Sigmoid colon (tissue), 7 donors: ENCODE results near the gene CHD1. TPM values are rescaled to one million over a fixed set of nuclear protein-coding genes. Genes with fewer than 3 reads are reported as not detected.
"Not testable (repeated sequence)": the region's sequence is repeated elsewhere in the genome, so short reads cannot be mapped to it uniquely, and the experiment has no call there.

Experiments used
- DNase-seq: peaks from one replicate; pipeline ENCODE4 v3.0.0-alpha.2; 2019
- H3K27ac ChIP-seq, 4 donors: fragments of 200-600 bp; sonication (generic); one replicate each; pipeline ENCODE4 v1.5.1; 2016 to 2019; ENCODE audit warnings: mild to moderate bottlenecking in 1 of 4
- H3K27me3 ChIP-seq, 3 donors: fragments of 200-600 bp; sonication (generic); one replicate each; pipeline ENCODE4 v1.5.1; 2019; ENCODE audit warnings: mild to moderate bottlenecking in 1 of 3
- H3K36me3 ChIP-seq, 4 donors: fragments of 200-600 bp; sonication (generic); one replicate each; pipeline ENCODE4 v1.5.1; 2016 to 2019
- H3K4me1 ChIP-seq, 4 donors: fragments of 200-600 bp; sonication (generic); one replicate each; pipeline ENCODE4 v1.5.1; 2017 to 2019
- H3K4me3 ChIP-seq, 4 donors: fragments of 200-600 bp; sonication (generic); one replicate each; pipeline ENCODE4 v1.5.1; 2017 to 2019; ENCODE audit warnings: mild to moderate bottlenecking in 2 of 4, moderate library complexity in 1 of 4
- H3K9me3 ChIP-seq, 4 donors: fragments of 200-600 bp in 3 of 4; sonication (generic) in 3 of 4; one replicate each; pipeline versions ENCODE4 v1.5.1 to v1.6.1; 2013 to 2019
- CTCF ChIP-seq, 4 experiments: fragments of 450-650 bp in 3 of 4; fragments of 200-600 bp in 1 of 4; IDR thresholded peaks; one replicate each; pipeline ENCODE4 v1.5.1; 2016 to 2019; ENCODE audit warnings: antibody characterized with exemption in 4 of 4, mild to moderate bottlenecking in 3 of 4, moderate library complexity in 2 of 4
- EP300 ChIP-seq, 4 donors: sonication (generic); formaldehyde crosslinking; IDR thresholded peaks; one replicate each; pipeline ENCODE4 v1.6.1; 2017; ENCODE audit warnings: antibody characterized with exemption in 4 of 4
- POLR2A ChIP-seq, 2 donors: fragments of 450-650 bp; IDR thresholded peaks; one replicate each; pipeline ENCODE4 v1.6.1; 2016; ENCODE audit warnings: antibody characterized with exemption in 2 of 2, mild to moderate bottlenecking in 2 of 2, moderate library complexity in 2 of 2
- POLR2AphosphoS5 ChIP-seq, 4 donors: sonication (generic); formaldehyde crosslinking; IDR thresholded peaks; one replicate each; pipeline ENCODE4 v1.6.1; 2017; ENCODE audit warnings: antibody characterized with exemption in 4 of 4
- WGBS, 2 donors: extraction: QIAGEN DNeasy Blood & Tissue Kit; methylation state at CpG; one replicate each; pipeline ENCODE4 v1.1.7; 2013; 5-methylcytosine and 5-hydroxymethylcytosine counted together
- intact Hi-C: fragments of 100-400 bp; cut with DNase I; formaldehyde crosslinking; loops from one replicate; pipeline ENCODE4 v1.15.1; 2023
- polyA plus RNA-seq, 3 donors: library from polyadenylated mRNA; stranded (reverse); fragments of 200-250 nt; gene quantifications; one replicate each; pipeline ENCODE4 v1.2.3, GENCODE V29; 2013
- total RNA-seq, 4 donors: library from RNA; depleted of rRNA; stranded (reverse); fragments of >200 nt; gene quantifications; one replicate each; pipeline ENCODE4 v1.1.0, GENCODE V29; 2016
- donor health status: healthy with polysubstance abuse.
- donor health status: Bipolar disorder and iron deficiency.
- donor health status: healthy.

Gene CHD1
- total and polyA plus RNA-seq, 7 donors: 13.9 to 73.3 (median 38.2) TPM

DNA sequence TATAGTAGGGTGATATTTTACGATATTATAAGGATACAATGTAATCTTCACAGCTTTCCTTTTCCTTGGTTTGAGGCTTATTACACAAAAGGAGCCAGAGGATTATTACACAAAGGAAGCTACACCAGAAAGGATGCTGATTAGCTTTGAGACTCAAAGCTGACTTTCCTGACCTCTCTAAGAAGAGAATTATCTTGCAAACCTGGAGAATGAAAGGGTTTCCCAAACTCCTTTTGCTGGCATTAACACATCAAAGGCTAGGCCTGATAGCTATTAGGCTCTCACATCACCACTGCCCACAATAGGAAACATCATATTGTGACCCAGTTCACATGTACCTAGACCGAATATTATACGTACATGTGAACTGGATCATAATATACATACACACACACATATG is 34.2 kb upstream of the CHD1 start:
- H3K4me3 ChIP-seq: no peak overlapping the region
- intact Hi-C loops: no loop called here
- WGBS, 2 donors: 90 to 95% methylated on average over 3 of the region's 3 CpGs
- no peaks in the 10 kb centered on the region for H3K27me3 ChIP-seq
- no peak for DNase-seq
- no peak overlapping the region for H3K27ac ChIP-seq
- no peaks in the 10 kb centered on the region for H3K4me1 ChIP-seq
- peaks cover 0 to 2% (median 0%) of the 10 kb centered on the region in 4 donors for H3K9me3 ChIP-seq
- H3K36me3 ChIP-seq: no peaks in the 10 kb centered on the region
- no peak for TF ChIP-seq CTCF (IDR thresholded peaks at IDR 0.05)
- no peak for TF ChIP-seq POLR2A (IDR thresholded peaks at IDR 0.05)

DNA sequence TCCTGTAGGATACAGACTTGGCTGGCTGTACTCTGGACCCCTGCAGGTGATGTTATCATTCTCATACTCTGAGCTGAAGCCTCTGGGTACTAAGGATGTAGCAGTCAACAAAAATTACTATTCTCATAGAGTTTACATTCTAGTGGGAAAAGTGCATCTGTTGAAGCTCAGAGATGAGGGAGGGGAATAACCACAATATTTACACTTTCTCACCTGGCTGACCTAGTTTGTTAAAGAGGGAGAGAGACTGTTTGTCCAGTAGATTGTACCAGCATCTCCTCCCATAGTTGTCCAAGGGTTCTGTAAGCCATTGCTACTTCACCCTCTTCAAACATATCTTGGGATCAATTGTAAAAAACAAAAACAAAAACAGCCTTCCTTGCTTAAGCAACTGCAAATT is 33.8 kb upstream of the CHD1 start:
- Histone ChIP-seq H3K4me3 (no peak overlapping the region), H3K4me1 (no peaks in the 10 kb centered on the region), H3K9me3 (peaks cover 0 to 2% (median 0%) of the 10 kb centered on the region in 4 donors), H3K36me3 (no peaks in the 10 kb centered on the region), H3K27me3 (no peaks in the 10 kb centered on the region), H3K27ac (no peak overlapping the region)
- no peak for DNase-seq
- intact Hi-C loops: no loop called here
- no peak for TF ChIP-seq POLR2A (IDR thresholded peaks at IDR 0.05)
- TF ChIP-seq EP300 (IDR thresholded peaks at IDR 0.05): no peak
- no peak for TF ChIP-seq POLR2AphosphoS5 (IDR thresholded peaks at IDR 0.05)
- TF ChIP-seq CTCF (IDR thresholded peaks at IDR 0.05): no peak

GRCh38 chr5:98961665-98962344 is 33.0 kb upstream of the CHD1 start:
- H3K27ac ChIP-seq: no peak overlapping the region
- no peak for TF ChIP-seq CTCF (IDR thresholded peaks at IDR 0.05)
- no peak for TF ChIP-seq POLR2AphosphoS5 (IDR thresholded peaks at IDR 0.05)
- TF ChIP-seq EP300 (IDR thresholded peaks at IDR 0.05): no peak
- TF ChIP-seq POLR2A (IDR thresholded peaks at IDR 0.05): no peak
- WGBS, 2 donors: 92 to 97% methylated on average over 3 of the region's 3 CpGs
- H3K9me3 ChIP-seq: peaks cover 0 to 2% (median 0%) of the 10 kb centered on the region in 4 donors
- H3K36me3 ChIP-seq: no peaks in the 10 kb centered on the region
- H3K4me3 ChIP-seq: no peak overlapping the region
- intact Hi-C loops: no loop called here
- no peaks in the 10 kb centered on the region for H3K27me3 ChIP-seq
- H3K4me1 ChIP-seq: no peaks in the 10 kb centered on the region
- no peak for DNase-seq

DNA sequence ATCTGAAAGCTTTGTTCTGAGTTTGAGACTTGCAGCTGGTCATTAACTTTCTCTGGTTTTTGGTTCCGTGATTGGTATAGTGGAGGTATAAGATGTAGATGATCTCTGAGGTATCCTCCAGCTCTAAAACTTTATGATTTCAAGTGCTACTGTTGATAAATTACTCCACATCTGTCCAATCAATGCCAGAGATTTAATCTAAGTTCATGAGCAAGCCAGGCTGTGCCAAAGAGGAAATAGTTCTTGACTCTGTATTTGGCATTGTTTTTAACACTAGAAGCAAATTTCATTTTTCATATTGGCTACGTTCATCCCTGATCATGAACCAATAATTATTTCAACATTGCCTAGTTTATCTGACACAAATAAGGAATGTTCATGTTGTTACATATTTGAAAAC is 28.5 kb upstream of the CHD1 start:
- DNase-seq: no peak
- WGBS, 2 donors: 14 to 62% methylated on average over 2 of the region's 2 CpGs
- Histone ChIP-seq H3K4me3 (no peak overlapping the region), H3K9me3 (no peaks in the 10 kb centered on the region), H3K27ac (no peak overlapping the region), H3K36me3 (no peaks in the 10 kb centered on the region), H3K27me3 (no peaks in the 10 kb centered on the region), H3K4me1 (no peaks in the 10 kb centered on the region)
- intact Hi-C loops: no loop called here
- TF ChIP-seq POLR2A (IDR thresholded peaks at IDR 0.05): no peak
- TF ChIP-seq POLR2AphosphoS5 (IDR thresholded peaks at IDR 0.05): no peak

- intact Hi-C loops, H3K4me1 ChIP-seq, DNase-seq, H3K4me3 ChIP-seq, H3K27ac ChIP-seq, H3K27me3 ChIP-seq, H3K9me3 ChIP-seq, H3K36me3 ChIP-seq: not testable (repeated sequence)
- 86 to 89% methylated on average over 2 of the region's 3 CpGs for WGBS, 2 donors
Observed at GRCh38 chr5:98955888-98956287, 27.1 kb upstream of the CHD1 start.

GRCh38 chr5:98955471-98955870 is 26.7 kb upstream of the CHD1 start:
- H3K36me3 ChIP-seq, DNase-seq, H3K9me3 ChIP-seq, intact Hi-C loops, H3K27ac ChIP-seq, H3K4me1 ChIP-seq, H3K27me3 ChIP-seq, H3K4me3 ChIP-seq: not testable (repeated sequence)
- 88 to 96% methylated on average over 2 of the region's 2 CpGs for WGBS, 2 donors
